Effector memory CD8-positive, alpha-beta T cell (primary cell): ENCODE measurements around the gene SLCO2A1.

Experiments
- ATAC-seq: fragments of 150-1000 bp; cut with Tn5 transposase; replicated peaks from 2 replicates; pipeline ENCODE4 v1.10.0; 2021; ENCODE audit warnings: mild to moderate bottlenecking, moderate library complexity
- DNase-seq, 3 experiments: peaks; one replicate each; pipeline ENCODE4 v3.0.0; 2021
- H3K27ac Mint-ChIP-seq, 2 donors: one replicate each; pipeline ENCODE4 v1.8.0; 2022; ENCODE audit warnings: mild to moderate bottlenecking in 2 of 2, mixed read lengths in 2 of 2, moderate library complexity in 2 of 2
- H3K27me3 Mint-ChIP-seq, 2 donors: one replicate each; pipeline ENCODE4 v1.8.0; 2022; ENCODE audit warnings: mixed read lengths in 2 of 2
- H3K36me3 Mint-ChIP-seq: one replicate; pipeline ENCODE4 v1.8.0; 2022; ENCODE audit warnings: mild to moderate bottlenecking, moderate library complexity, mixed read lengths; ENCODE audit not compliant: insufficient read depth
- H3K4me1 Mint-ChIP-seq, 2 donors: one replicate each; pipeline ENCODE4 v1.8.0; 2022; ENCODE audit warnings: low read depth in 2 of 2, mixed read lengths in 2 of 2
- H3K4me3 Mint-ChIP-seq, 2 donors: one replicate each; pipeline ENCODE4 v1.8.0; 2022; ENCODE audit warnings: mild to moderate bottlenecking in 2 of 2, mixed read lengths in 2 of 2, moderate library complexity in 2 of 2
- H3K9me3 Mint-ChIP-seq, 2 donors: one replicate each; pipeline ENCODE4 v1.8.0; 2022; ENCODE audit warnings: mixed read lengths in 2 of 2

SLCO2A1 gene

GRCh38 chr3:133880287-133880686 lies 149.4 kb downstream of the SLCO2A1 start:
- DNase-seq (peak in 2 of 3 experiments; percentile 21 to 30), ATAC-seq (peak; percentile 58)
- Mint-ChIP-seq H3K27ac (peak overlapping the region; percentile 80 to 91), H3K4me3 (peak overlapping the region; percentile 21 to 60), H3K4me1 (peaks cover 22 to 41% of the 10 kb centered on the region in 2 donors), H3K9me3 (peaks cover 0 to 6% of the 10 kb centered on the region in 2 donors), H3K36me3 (peaks cover 8% of the 10 kb centered on the region), H3K27me3 (peaks cover 0 to 20% of the 10 kb centered on the region in 2 donors)

GRCh38 chr3:133878518-133878917 lies 151.2 kb downstream of the SLCO2A1 start:
- Mint-ChIP-seq H3K4me1 (peaks cover 22 to 37% of the 10 kb centered on the region in 2 donors), H3K4me3 (no peak overlapping the region), H3K9me3 (peaks cover 0 to 6% of the 10 kb centered on the region in 2 donors), H3K27ac (no peak overlapping the region), H3K27me3 (peaks cover 0 to 8% of the 10 kb centered on the region in 2 donors), H3K36me3 (peaks cover 6% of the 10 kb centered on the region)
- no peak for ATAC-seq
- DNase-seq = no peak
